Sciatic nerve (tissue), 2 donors: ENCODE results near the gene KCNK7. TPM values are rescaled to one million over a fixed set of nuclear protein-coding genes. Genes with fewer than 3 reads are reported as not detected.
"Not testable (repeated sequence)": the region's sequence is repeated elsewhere in the genome, so short reads cannot be mapped to it uniquely, and the experiment has no call there.

Experiments
- ATAC-seq: fragments of 200-7000 bp; cut with Tn5 transposase; one replicate; pipeline ENCODE4 v1.9.1; 2020; ENCODE audit warnings: mild to moderate bottlenecking, moderate library complexity
- DNase-seq: peaks from one replicate; pipeline ENCODE4 v3.0.0-alpha.2; 2020; ENCODE audit warnings: low spot score
- intact Hi-C: fragments of 100-400 bp; cut with DNase I; formaldehyde crosslinking; loops from one replicate; pipeline ENCODE4 v1.14.2; 2022
- total RNA-seq: library from RNA; stranded (reverse); fragmentation: NEBNext Ultra II Directional; extraction: Animal tissue kit (Norgen Biotek cat#: 25700); gene quantifications from one replicate; pipeline ENCODE4 v1.2.1, GENCODE V29; 2021
- donor health status: DM: no; HTN: no; CAD: no.
- donor health status: DM: no; HTN: no; CAD: no.

Gene KCNK7, protein sequence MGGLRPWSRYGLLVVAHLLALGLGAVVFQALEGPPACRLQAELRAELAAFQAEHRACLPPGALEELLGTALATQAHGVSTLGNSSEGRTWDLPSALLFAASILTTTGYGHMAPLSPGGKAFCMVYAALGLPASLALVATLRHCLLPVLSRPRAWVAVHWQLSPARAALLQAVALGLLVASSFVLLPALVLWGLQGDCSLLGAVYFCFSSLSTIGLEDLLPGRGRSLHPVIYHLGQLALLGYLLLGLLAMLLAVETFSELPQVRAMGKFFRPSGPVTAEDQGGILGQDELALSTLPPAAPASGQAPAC
- 1.5 TPM for total RNA-seq

DNA sequence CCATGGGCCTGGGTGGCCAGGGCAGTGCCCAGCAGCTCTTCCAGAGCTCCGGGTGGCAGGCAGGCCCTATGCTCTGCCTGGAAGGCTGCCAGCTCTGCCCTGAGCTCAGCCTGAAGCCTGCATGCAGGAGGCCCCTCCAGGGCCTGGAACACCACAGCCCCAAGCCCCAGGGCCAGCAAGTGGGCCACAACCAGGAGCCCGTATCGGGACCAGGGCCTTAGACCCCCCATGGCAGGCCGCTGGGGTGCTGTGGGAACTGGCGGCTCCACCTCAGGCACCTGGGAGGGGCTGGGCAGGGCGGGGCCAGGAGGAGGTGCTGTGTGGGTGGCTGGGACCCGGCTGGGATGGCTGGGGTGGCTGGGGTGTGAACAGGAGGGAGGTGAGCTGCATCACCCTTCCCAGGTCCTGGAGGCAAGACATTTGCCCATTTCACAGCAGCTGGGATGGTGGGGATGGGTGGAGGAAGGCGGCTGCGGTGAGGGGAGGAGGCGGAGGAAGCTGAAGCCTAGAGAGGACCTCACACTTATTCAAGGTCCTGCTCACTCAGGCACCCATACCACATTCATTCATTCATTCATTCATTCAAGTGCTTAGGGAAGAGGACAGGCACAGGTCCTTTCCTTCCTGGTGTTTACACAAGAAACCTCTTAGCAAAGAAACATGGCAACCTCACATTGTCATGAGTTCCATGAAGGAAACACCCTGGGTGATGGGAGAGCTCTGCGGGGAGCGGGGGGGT lies at the start of gene KCNK7:
Gene KCNK7 (minus strand): TSS at position 258 of the 739 bp plus-strand sequence. CDS start 28 bp downstream, at position 230.
- intact Hi-C loops: loop anchor here (10.0 kb wide), 2 partner anchors 51 to 221 kb away; no protein-coding TSS in a partner anchor
- no peak for DNase-seq
- ATAC-seq: no peak

DNA sequence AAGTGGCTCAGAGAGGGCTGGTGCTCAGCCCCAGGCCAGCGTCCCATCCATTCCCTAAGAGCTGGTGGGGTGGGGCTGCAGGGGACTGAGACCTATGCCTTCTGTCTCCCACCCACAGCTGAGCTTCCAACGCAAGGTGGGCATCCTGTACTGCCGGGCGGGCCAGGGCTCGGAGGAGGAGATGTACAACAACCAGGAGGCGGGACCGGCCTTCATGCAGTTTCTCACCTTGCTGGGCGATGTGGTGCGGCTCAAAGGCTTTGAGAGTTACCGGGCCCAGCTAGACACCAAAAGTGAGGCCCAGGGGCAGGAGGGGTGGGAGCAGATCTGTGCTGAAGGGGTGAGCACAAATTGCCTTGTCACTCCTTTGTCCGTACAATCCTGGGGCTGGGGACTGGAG lies 49.2 kb upstream of the KCNK7 start:
- intact Hi-C loops: no loop called here
- no peak for DNase-seq
- no peak for ATAC-seq

DNA sequence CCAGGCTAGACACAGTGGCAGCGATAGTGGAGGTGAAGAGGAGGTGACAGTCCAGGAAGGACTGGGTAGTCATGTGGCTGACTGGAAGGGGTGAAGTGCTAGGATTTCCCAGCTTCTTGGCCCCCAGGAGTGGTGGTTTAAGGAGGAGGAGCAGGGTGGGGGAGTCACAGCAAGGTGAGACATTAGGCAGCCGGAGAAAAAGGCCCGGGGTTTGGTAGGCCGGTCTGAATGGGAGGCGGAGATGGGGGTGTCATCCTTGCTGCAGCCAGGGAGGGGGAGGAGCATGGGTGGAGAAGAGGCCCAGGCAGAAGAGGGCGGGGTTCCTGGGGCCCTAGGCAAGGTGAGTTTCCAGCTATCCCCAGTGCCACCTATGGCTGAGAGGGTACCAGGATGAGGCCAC lies 48.4 kb upstream of the KCNK7 start:
- intact Hi-C loops: no loop called here
- no peak for ATAC-seq

DNA sequence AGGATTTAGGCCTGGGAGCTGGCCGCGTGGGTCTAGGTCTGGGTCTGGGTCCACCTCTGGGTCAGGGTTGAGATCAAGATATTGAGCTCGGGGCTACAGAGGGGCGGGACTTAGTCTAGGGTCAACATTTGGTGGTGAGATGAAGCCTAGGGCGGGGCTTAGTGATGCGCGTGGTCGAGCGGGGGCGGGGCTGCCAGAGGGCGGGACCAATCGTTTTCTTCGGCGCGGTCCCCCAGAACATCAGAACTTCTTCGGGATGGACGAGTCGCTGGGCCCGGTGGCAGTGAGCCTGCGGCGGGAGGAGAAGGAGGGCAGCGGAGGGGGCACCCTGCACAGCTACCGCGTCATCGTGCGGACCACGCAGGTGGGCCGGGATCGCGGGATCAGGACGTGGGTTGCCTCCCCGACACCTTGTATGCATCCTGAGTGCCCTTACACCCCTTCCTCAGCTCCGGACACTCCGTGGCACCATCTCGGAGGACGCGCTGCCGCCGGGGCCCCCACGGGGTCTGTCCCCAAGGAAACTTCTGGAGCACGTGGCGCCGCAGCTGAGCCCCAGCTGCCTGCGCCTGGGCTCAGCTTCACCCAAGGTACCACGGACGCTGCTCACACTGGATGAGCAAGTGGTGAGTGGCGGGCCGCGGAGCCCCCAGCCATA lies 46.5 kb upstream of the KCNK7 start:
- DNase-seq (no peak), ATAC-seq (no peak)
- intact Hi-C loops: no loop called here

More for the DNA sequence above, 48.4 kb upstream of the KCNK7 start:
- no peak for DNase-seq

DNA sequence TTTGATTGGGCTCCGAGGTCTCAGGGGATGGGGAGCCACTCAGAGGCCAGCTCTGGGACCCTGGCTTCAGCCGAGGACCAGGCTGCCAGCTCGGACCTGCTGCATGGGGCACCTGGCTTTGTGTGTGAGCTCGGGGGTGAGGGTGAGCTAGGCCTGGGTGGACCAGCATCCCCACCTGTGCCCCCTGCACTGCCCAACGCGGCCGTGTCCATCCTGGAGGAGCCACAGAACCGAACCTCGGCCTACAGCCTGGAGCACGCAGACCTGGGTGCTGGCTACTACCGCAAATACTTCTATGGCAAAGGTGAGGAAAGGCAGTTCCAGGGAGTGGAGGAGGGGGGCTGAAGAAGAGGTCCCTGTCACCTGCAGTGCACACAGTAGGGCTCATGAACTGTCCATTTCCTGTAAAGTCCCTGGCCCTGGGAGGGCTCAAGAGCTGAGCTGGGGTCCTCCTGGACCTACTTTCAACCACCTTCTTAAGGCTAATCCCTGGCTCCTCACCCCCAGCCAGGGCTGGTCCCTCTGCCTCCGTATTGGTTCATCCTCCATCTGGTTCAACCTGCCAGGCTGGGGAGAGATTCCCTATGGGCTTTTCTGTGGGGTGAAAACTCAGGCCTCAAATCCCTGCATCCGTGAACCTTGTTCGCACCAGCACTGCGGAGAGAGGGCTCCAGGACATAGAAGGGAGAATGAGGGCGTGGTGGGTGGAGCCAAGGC lies 45.9 kb upstream of the KCNK7 start:
- intact Hi-C loops: no loop called here
- ATAC-seq (no peak), DNase-seq (no peak)

DNA sequence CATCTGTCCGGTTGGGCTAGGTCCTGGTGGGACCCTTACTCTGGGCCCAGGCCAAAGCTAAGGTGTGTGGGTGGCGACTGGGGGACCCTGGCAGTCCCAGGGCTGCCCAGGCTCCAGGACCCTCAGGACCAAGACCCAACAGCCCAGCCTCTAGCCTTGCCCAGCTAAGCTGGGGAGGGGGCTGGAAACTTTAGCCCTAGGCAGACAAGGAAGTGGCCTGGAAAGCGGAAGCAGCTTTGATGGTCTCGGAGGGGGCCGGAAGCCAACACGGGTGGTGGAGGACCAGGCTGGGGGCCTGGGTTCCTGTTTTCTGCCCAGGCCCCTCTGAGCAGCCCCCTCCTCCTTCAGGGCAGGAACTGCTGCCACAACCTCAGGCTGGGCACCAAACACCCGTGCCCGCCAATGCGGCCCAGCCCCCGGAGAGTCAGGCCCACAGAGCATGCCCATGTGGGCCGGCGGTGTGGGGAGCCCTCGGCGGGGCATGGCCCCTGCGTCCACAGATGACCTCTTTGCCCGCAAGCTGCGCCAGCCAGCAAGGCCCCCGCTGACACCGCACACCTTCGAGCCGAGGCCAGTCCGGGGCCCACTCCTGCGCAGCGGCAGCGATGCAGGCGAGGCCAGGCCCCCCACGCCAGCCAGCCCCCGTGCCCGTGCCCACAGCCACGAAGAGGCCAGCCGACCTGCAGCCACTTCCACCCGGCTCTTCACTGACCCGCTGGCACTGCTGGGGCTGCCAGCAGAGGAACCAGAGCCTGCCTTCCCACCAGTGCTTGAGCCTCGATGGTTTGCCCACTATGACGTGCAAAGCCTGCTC lies 45.1 kb upstream of the KCNK7 start:
- intact Hi-C loops: no loop called here
- DNase-seq (no peak), ATAC-seq (peak; percentile 7)

DNA sequence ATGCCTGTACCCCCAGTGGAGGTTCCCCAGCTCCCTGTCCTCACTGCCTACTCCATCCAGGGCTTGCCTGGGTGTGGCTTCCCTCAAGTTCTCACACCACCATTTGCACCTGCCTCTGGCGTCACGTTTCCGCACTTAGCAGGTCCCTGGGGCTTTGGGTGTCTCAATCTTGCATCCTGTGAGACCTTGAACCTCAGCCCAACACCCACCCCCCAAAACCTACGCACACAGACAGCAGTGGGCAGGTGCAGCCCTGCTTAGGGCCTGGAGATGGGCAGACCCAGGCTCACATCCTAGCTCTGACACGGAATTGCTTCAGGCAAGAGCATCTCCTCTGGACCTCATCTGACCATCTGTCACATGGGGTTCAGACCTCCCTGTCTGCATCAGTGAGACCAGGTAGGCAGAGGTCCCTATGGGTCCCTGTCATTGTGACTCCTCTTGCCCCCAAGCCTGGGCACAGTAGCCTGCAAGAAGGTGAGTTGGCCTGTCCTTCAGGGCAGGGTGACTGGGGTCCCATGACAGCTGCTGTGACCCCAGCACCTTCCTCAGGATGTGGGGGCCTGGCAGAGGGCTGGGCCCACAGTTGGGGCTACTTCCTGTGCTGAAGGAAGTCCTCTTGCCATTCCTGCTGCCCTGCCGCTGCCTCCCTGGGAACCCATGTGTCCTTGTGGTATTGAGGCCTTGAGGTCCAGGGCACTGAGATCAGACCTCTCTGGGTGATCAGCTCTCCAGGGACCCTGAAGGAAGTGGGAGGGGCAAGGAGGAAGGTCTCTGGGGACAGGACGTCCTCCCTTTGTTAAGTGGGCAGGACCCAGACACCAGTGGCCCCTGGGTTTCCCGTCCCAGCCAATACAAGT lies 44.3 kb upstream of the KCNK7 start:
- intact Hi-C loops: no loop called here
- peak; percentile 0 for ATAC-seq
- no peak for DNase-seq

DNA sequence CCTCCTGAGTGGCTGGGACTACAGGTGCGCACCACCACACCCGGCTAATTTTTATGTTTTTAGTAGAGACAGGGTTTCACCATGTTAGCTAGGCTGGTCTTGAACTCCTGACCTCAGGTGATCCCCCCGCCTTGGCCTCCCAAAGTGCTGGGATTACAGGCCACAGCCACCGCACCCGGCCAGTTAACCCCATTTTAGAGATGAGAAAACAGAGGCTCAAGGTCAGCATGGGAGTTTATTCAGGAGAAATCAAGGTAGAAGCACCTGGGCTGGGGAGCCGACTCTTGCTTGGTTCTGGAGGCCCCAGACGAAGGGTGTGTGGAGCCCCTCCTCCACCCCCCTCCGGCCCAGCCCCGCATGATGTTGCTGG lies 43.6 kb upstream of the KCNK7 start:
- DNase-seq, ATAC-seq, intact Hi-C loops: not testable (repeated sequence)

DNA sequence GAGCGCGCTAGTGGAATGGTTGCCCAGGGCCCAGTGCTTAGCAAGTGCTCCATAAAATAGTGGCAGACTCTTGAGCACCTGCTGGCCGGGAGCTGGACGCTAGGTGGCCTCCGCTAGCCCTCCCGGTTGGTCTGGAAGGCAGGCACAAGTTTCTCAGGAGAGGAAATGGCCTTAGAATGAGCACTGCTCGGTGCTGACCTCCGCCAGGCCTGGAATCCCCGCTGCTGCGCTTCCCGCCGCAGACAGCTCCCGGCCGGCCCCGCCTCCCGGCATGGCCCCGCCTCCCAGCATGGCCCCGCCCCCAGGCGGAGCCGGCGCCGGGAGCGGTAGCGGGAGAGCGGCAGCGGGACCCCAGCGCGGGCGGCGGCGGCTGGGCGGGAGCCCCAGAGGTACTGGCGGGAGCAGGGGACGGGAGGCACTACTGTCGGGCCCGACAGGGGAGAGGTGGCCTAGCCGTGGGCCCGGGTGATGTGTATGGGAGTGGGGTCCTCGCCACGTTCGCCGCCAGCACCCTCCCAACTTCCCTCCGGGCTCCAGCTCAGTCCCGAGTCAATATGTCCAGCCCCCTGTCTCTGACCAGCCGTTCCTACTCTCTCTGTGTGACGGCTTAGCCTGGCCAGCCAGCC lies 42.3 kb upstream of the KCNK7 start, which contains the start of gene SIPA1:
Gene SIPA1 (plus strand): TSS at position 308 of the 626 bp plus-strand sequence. CDS start 2,821 bp downstream, outside the sequence.
- DNase-seq: peak; percentile 89
- peak; percentile 79 for ATAC-seq
- intact Hi-C loops: no loop called here

DNA sequence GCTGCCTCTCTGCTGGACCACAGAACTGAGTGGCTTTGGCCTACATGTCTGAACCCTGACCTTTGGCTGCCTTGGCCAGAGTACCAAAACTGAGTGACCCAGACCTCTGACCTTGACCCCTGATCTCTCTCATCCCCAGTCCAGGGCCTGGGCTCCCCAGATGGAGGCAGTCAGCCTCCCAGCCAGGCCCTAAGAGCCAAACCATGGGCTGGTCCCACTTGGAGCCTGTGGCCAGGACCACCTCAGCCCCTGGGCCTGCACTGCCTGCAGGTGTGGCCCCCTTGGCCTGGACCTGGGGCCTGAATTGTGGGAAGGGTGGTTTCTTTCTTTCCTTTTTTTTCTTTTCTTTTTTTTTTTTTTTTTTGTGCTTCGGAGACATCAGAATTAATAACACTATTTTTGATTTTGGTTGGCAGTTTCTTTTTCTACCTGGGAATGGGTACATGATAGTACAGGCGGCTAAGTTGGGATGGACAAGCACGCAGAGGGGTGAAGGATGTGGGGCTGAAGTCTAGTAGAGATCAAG lies 41.5 kb upstream of the KCNK7 start:
- DNase-seq (no peak), ATAC-seq (no peak)
- intact Hi-C loops: no loop called here

DNA sequence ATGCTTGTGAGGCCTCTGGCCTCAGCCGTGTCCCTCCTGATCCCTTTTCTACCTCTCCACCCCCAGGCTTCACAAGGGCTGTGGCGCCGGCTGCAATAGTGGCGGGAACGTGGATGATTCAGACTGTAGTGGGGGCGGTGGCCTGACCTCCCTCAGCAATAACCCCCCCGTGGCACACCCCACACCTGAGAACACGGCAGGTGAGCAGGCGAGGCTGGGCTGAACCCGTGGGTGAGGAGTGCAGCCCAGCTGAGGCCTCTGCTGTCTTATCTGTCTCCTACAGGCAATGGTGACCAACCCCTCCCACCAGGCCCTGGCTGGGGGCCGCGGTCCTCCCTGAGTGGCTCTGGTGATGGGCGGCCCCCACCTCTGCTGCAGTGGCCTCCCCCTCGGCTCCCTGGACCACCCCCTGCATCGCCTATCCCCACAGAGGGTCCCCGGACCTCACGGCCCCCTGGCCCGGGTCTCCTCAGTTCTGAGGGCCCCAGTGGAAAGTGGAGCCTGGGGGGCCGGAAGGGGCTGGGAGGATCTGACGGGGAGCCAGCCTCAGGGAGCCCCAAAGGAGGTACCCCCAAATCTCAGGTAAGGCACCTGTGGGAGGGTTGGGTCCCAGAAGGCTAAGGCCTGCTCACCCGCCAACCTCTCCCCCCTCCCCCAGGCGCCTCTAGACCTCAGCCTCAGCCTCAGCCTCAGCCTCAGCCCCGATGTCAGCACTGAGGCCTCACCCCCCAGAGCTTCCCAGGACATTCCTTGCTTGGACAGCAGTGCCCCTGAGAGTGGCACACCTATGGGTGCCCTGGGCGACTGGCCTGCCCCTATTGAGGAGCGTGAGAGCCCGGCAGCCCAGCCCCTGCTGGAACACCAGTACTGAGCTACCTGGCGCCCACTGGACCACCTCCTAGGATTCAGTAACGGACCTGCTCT lies 40.8 kb upstream of the KCNK7 start:
- ATAC-seq: no peak
- intact Hi-C loops: no loop called here

DNA sequence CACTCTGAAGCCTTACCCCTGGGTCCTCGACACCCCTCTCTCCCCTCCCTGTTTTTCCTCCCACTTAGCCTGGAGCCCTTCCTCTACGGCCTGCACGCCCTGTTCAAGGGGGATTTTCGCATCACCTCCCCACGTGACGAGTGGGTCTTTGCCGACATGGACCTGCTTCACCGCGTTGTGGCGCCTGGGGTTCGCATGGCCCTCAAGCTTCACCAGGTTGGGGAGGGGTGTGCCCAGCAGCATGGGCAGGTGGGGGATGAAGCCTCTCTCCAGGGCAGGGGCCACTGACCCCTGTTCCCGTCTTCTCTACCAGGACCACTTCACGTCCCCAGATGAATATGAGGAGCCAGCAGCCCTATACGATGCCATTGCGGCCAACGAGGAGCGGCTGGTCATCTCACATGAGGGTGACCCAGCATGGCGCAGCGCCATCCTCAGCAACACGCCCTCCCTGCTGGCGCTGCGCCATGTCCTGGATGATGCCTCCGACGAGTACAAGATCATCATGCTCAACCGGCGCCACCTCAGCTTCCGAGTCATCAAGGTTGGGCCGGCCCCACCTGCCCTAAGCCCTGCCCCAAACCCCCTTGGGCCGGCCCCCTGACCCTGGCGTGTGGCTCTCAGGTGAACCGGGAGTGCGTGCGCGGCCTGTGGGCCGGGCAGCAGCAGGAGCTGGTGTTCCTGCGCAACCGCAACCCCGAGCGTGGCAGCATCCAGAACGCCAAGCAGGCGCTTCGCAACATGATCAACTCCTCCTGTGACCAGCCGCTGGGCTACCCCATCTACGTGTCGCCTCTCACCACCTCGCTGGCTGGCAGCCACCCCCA lies 39.5 kb upstream of the KCNK7 start:
- DNase-seq (no peak), ATAC-seq (no peak)
- intact Hi-C loops: no loop called here

More for the DNA sequence above, 40.8 kb upstream of the KCNK7 start:
- DNase-seq: no peak

DNA sequence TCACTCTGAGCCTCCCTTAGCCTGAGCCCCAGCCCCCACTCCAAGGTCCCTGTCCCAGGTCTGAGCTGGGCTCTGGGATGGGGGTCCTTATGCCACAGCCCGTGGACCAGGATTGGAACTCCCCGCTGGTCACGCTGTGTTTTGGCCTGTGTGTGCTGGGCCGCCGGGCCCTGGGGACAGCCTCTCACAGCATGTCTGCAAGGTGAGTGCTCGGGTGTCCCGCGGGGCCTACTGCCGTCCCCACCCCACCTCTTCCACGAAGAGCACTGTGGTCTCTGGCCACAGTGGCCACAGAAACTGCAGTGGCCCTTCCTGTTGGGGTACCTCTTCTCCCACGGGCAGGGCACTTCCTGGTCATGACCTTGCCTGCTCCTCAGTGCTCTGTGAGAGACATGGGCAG lies 38.8 kb upstream of the KCNK7 start:
- DNase-seq: no peak
- ATAC-seq: no peak
- intact Hi-C loops: no loop called here

DNA sequence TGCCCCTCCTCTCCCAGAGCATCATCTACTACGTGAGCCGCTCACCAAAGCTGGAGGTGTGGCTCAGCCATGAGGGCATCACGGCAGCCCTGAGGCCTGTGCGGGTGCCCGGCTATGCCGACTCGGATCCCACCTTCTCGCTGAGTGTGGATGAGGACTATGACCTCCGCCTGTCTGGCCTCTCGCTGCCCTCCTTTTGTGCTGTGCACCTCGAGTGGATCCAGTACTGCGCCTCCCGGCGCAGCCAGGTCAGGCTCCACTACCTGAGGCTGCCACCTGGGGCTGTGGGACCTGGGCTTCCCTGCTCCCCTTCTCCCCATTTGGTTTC lies 38.5 kb upstream of the KCNK7 start:
- intact Hi-C loops: no loop called here
- DNase-seq (no peak), ATAC-seq (no peak)

DNA sequence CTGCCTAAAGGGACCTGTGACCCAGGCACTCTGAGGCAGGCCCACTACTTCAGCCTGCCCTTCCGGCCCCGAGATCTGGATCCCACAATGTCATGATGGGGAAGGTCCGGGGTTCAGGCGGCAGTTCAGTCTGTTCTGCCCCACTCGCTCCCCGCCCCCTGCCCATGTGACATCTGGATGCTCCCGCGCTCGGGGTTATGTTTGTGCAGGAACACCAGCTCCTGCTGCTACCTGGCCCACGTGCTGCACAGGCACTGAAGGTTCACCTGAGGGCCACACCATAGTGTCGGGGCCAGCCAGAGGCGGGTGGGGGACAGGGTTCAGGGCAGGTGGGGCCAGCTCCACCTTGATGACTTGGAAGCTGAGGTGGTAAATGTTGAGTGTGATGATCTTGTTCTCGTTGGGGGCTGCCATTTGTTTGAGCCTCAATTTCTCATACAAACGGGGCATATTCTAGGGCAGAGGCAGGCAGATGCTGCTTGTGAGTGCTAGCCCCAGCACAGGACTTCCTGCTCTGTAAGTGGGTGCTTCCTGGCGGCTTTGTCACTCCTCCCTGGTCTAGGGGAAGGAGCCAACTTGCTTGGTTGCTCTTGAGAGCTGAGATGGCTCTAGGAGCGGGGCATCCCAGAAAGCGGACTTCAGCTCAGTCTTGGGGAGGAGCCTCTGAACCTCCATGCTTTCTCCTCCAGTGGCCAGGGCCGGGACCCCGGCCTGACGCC lies 37.9 kb upstream of the KCNK7 start:
- ATAC-seq: no peak
- intact Hi-C loops: no loop called here

More for the DNA sequence above, 37.9 kb upstream of the KCNK7 start:
- no peak for DNase-seq
